B cell (primary cell): Measurements from ENCODE around the gene IGFN1. TPM values are rescaled to one million over a fixed set of nuclear protein-coding genes. Genes with fewer than 3 reads are reported as not detected.

ENCODE experiments used
- ATAC-seq: fragments of 200-7000 bp; cut with Tn5 transposase; one replicate; pipeline ENCODE4 v1.10.0; 2021; ENCODE audit warnings: low read depth, mild to moderate bottlenecking, moderate number of reproducible peaks, moderate library complexity
- CTCF ChIA-PET: fragments of 350-600 bp; sonication (Branson Sonifier 250); formaldehyde crosslinking; loops from one replicate; lab custom pipeline; 2021; ENCODE audit warnings: antibody characterized with exemption, inconsistent platforms; lab: Charles Lee
- POLR2A ChIA-PET: fragments of 350-600 bp; sonication (Branson Sonifier 250); formaldehyde crosslinking; loops from one replicate; lab custom pipeline; 2021; ENCODE audit warnings: antibody characterized with exemption; lab: Charles Lee
- DNase-seq: peaks from one replicate; pipeline ENCODE4 v3.0.0; 2013
- H2AFZ ChIP-seq: 2 replicates; pipeline ENCODE4 v1.6.1; 2012; ENCODE audit warnings: mild to moderate bottlenecking, low read depth, low read length; ENCODE audit not compliant: insufficient read depth, poor library complexity, severe bottlenecking
- H3K27ac ChIP-seq, 2 donors: 1 replicate in 1 of 2; 2 replicates in 1 of 2; pipeline ENCODE4 v1.5.1; 2012 to 2013; ENCODE audit warnings: low read length in 2 of 2, mild to moderate bottlenecking in 2 of 2, moderate library complexity in 1 of 2
- H3K27me3 ChIP-seq, 4 experiments: fragments of 200-600 bp in 1 of 4; sonication (generic) in 1 of 4; replicated peaks in 1 of 4; 1 replicate in 2 of 4; 2 replicates in 2 of 4; pipeline versions ENCODE4 v1.6.1 to v1.7.0; 2013 to 2016; ENCODE audit warnings: low read length in 3 of 4, mild to moderate bottlenecking in 2 of 4, mixed read lengths in 1 of 4, moderate library complexity in 1 of 4; ENCODE audit not compliant: insufficient read depth in 4 of 4, control insufficient read depth in 3 of 4; ENCODE audit errors: control extremely low read depth in 1 of 4
- H3K36me3 ChIP-seq, 2 experiments: replicated peaks in 1 of 2; 1 replicate in 1 of 2; 2 replicates in 1 of 2; pipeline versions ENCODE4 v1.6.1 to v1.7.1; 2013; ENCODE audit warnings: low read length in 1 of 2; ENCODE audit not compliant: insufficient read depth in 2 of 2, control insufficient read depth in 1 of 2; ENCODE audit errors: control extremely low read depth in 1 of 2, extremely low read depth in 1 of 2
- H3K4me1 ChIP-seq, 2 donors: fragments of 200-600 bp in 1 of 2; sonication (generic) in 1 of 2; 1 replicate in 1 of 2; 2 replicates in 1 of 2; pipeline versions ENCODE4 v1.5.1 to v1.6.1; 2013 to 2017; ENCODE audit warnings: low read length in 2 of 2; ENCODE audit not compliant: control insufficient read depth in 2 of 2, insufficient read depth in 2 of 2
- H3K4me2 ChIP-seq: replicated peaks from 2 replicates; pipeline ENCODE3; 2012; ENCODE audit warnings: mild to moderate bottlenecking, low read depth, low read length; ENCODE audit not compliant: poor library complexity, severe bottlenecking
- H3K4me3 ChIP-seq, 5 experiments: fragments of 200-600 bp in 1 of 5; sonication (generic) in 1 of 5; 1 replicate in 3 of 5; 2 replicates in 2 of 5; pipeline versions ENCODE4 v1.5.1 to v1.7.0; 2011 to 2016; ENCODE audit warnings: low read length in 4 of 5, mild to moderate bottlenecking in 4 of 5, low read depth in 2 of 5, control low read depth in 1 of 5, moderate library complexity in 1 of 5; ENCODE audit not compliant: insufficient read depth in 1 of 5; ENCODE audit errors: control extremely low read depth in 1 of 5, extremely low read depth in 1 of 5
- H3K79me2 ChIP-seq: fragments of 200-600 bp; sonication (generic); one replicate; pipeline ENCODE4 v1.6.0; 2016; ENCODE audit warnings: low read length; ENCODE audit not compliant: control insufficient read depth, insufficient read depth
- H3K9ac ChIP-seq: fragments of 200-600 bp; sonication (generic); 2 replicates; pipeline ENCODE4 v1.6.1; 2017; ENCODE audit warnings: mild to moderate bottlenecking, low read length, moderate library complexity
- H3K9me3 ChIP-seq, 3 donors: one replicate each; pipeline versions ENCODE4 v1.6.1 to v1.7.1; 2013; ENCODE audit warnings: low read length in 2 of 3; ENCODE audit not compliant: control insufficient read depth in 2 of 3, insufficient read depth in 1 of 3; ENCODE audit errors: control extremely low read depth in 1 of 3
- H4K20me1 ChIP-seq: 2 replicates; pipeline ENCODE4 v1.6.0; 2012; ENCODE audit warnings: mild to moderate bottlenecking, low read length; ENCODE audit not compliant: insufficient read depth, control insufficient read depth, poor library complexity, severe bottlenecking
- H3K27ac Mint-ChIP-seq: one replicate; pipeline ENCODE4 v1.8.0; 2021; ENCODE audit warnings: mixed read lengths
- H3K27me3 Mint-ChIP-seq: one replicate; pipeline ENCODE4 v1.8.0; 2021; ENCODE audit warnings: mixed read lengths
- H3K4me1 Mint-ChIP-seq: one replicate; pipeline ENCODE4 v1.8.0; 2021; ENCODE audit warnings: mixed read lengths
- H3K4me3 Mint-ChIP-seq: one replicate; pipeline ENCODE4 v1.8.0; 2021; ENCODE audit warnings: mixed read lengths
- H3K9me3 Mint-ChIP-seq: one replicate; pipeline ENCODE4 v1.8.0; 2022; ENCODE audit warnings: mixed read lengths; ENCODE audit not compliant: insufficient read depth
- CTCF ChIP-seq: fragments of 200-600 bp; IDR thresholded peaks from one replicate; pipeline ENCODE4 v1.8.0; 2022; ENCODE audit warnings: antibody characterized with exemption, mild to moderate bottlenecking
- EZH2 ChIP-seq: IDR thresholded peaks from 2 replicates; pipeline ENCODE4 v1.6.1; 2012; ENCODE audit warnings: borderline replicate concordance, low read depth, mild to moderate bottlenecking, moderate library complexity, low read length; ENCODE audit not compliant: insufficient read depth, poor library complexity, severe bottlenecking
- WGBS: methylation state at CpG from one replicate; pipeline ENCODE4 v1.1.5; 2013; ENCODE audit warnings: missing lambda C conversion rate; ENCODE audit not compliant: insufficient coverage; 5-methylcytosine and 5-hydroxymethylcytosine counted together
- intact Hi-C: fragments of 100-400 bp; cut with micrococcal nuclease; formaldehyde crosslinking; loops from one replicate; pipeline ENCODE4 v1.10.0; 2022
- polyA plus RNA-seq: library from polyadenylated mRNA; depleted of rRNA; stranded (reverse); fragments of >200 nt; gene quantifications from 2 replicates; pipeline ENCODE4 v1.2.3, GENCODE V29; 2012
- total RNA-seq, 2 donors: library from RNA; stranded (reverse); fragments of 120-200 nt in 1 of 2; gene quantifications; 1 replicate in 1 of 2; 2 replicates in 1 of 2; pipeline versions ENCODE4 v1.2.3 to v1.2.4, GENCODE V29; 2013 to 2022

Gene IGFN1
- total and polyA plus RNA-seq, 2 donors (not counting 1 experiment from before 2014, with no cell fraction given): not detected

DNA sequence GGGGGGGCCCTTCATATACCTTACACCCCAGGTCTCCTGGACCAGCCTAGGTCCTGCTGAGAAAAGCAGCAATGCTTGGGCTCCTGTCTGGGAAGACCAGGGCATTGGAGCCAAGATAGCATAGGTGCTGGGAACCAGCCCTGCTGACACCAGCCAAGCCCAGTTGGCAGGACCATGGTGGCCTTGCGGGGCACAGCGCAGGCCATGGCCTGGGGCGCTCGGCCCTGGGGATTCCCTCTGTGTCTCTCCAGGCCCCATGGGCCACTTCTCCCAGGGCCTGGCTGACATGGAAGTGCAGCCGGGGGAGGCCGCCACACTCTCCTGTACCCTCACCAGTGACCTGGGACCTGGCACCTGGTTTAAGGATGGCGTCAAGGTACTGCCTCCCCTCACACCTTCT is 23.3 kb downstream of the IGFN1 start:
- Histone ChIP-seq H3K27me3 (peaks cover 0 to 2% (median 0%) of the 10 kb centered on the region in 4 experiments), H3K79me2 (no peaks in the 10 kb centered on the region), H3K27ac (no peak overlapping the region), H3K9me3 (no peaks in the 10 kb centered on the region), H4K20me1 (no peaks in the 10 kb centered on the region), H3K36me3 (no peaks in the 10 kb centered on the region), H3K4me2 (no peak overlapping the region), H3K4me3 (no peak overlapping the region), H3K9ac (no peak overlapping the region), H3K4me1 (no peaks in the 10 kb centered on the region), H2AFZ (no peak overlapping the region)
- TF ChIP-seq EZH2 (no peak), CTCF (no peak)
- CTCF ChIA-PET: no interaction called here
- Mint-ChIP-seq H3K27me3 (peaks cover 24% of the 10 kb centered on the region), H3K4me1 (no peaks in the 10 kb centered on the region), H3K27ac (no peak overlapping the region), H3K4me3 (no peak overlapping the region), H3K9me3 (no peaks in the 10 kb centered on the region)
- no peak for ATAC-seq
- no peak for DNase-seq
- POLR2A ChIA-PET: no interaction called here
- intact Hi-C loops: no loop called here
- 92% methylated on average over 5 of the region's 7 CpGs for WGBS

DNA sequence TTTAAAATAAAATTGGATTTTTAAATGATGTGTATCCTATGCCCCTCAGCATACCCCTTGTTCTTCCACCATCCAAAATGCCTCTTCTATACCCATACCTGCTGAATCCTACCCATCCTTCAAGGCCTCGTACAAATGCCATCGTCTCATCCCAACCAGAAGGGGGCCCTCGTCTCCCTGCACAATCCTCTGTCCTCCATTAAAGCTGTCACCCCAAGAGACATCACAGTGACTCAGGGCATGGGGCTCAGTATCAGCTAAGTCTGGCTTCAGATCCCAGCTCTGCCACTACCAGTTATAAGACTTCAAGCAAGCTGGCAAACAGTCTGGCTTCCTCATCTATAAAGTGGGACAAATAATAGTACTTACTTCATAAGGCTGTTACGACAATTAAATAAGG is 23.8 kb downstream of the IGFN1 start:
- WGBS: 59% methylated on average over 3 of the region's 4 CpGs
- intact Hi-C loops: no loop called here
- Histone ChIP-seq H4K20me1 (no peaks in the 10 kb centered on the region), H3K4me3 (no peak overlapping the region), H3K9me3 (no peaks in the 10 kb centered on the region), H3K4me2 (no peak overlapping the region), H3K4me1 (no peaks in the 10 kb centered on the region), H3K36me3 (no peaks in the 10 kb centered on the region), H2AFZ (no peak overlapping the region), H3K79me2 (no peaks in the 10 kb centered on the region), H3K9ac (no peak overlapping the region), H3K27me3 (peaks cover 0 to 2% (median 0%) of the 10 kb centered on the region in 4 experiments), H3K27ac (no peak overlapping the region)
- ChIA-PET CTCF (no interaction called here), POLR2A (no interaction called here)
- DNase-seq: no peak
- no peak overlapping the region for H3K27ac Mint-ChIP-seq
- no peak for ATAC-seq
- H3K4me3 Mint-ChIP-seq: no peak overlapping the region
- TF ChIP-seq EZH2 (no peak), CTCF (no peak)
- H3K27me3 Mint-ChIP-seq: peaks cover 18% of the 10 kb centered on the region
- H3K4me1 Mint-ChIP-seq: no peaks in the 10 kb centered on the region
- H3K9me3 Mint-ChIP-seq: no peaks in the 10 kb centered on the region
